Measurements from ENCODE around the gene AFG3L2.

DNA sequence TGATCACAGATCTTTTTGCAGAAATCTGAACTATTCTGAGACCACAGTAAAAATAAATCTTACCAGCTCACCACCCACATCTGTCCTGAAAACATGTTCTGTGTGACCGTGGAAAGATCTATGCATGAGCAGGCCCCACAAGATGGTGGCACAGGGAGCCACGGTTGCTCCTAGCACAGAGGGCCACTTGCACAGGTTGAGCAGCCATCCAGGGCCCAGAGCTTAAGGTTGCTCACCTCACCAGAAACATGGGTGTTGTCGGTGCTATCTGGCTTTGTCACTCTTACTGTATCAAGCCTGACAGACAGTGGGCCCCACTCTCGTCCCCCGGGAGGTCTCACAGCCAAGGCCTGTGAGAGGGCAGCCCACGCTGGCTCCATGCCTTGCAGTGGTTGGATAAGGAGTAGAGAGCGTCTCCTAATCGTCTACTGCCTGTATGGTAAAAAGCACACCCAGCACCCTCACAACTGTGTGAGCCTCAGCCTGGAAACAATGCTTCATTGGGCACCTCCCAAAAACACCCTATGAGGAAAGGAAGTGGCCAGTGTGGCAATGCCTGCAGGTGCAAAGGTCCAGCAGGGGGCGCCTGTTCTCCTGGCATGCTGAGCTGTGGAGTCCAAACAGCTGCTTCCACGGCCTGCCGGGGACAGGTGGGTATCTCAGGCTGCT, 49.4 kb downstream of the AFG3L2 start:
- TF ChIP-seq, protein P1, sequence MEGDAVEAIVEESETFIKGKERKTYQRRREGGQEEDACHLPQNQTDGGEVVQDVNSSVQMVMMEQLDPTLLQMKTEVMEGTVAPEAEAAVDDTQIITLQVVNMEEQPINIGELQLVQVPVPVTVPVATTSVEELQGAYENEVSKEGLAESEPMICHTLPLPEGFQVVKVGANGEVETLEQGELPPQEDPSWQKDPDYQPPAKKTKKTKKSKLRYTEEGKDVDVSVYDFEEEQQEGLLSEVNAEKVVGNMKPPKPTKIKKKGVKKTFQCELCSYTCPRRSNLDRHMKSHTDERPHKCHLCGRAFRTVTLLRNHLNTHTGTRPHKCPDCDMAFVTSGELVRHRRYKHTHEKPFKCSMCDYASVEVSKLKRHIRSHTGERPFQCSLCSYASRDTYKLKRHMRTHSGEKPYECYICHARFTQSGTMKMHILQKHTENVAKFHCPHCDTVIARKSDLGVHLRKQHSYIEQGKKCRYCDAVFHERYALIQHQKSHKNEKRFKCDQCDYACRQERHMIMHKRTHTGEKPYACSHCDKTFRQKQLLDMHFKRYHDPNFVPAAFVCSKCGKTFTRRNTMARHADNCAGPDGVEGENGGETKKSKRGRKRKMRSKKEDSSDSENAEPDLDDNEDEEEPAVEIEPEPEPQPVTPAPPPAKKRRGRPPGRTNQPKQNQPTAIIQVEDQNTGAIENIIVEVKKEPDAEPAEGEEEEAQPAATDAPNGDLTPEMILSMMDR (IDR thresholded peaks at IDR 0.05), result peak in 3 of 4 experiments; percentile 42 to 63 (median 52)
- TF ChIP-seq EP300 (IDR thresholded peaks at IDR 0.05) (no peak), POLR2A (IDR thresholded peaks at IDR 0.05) (no peak), POLR2AphosphoS5 (IDR thresholded peaks at IDR 0.05) (peak in 2 of 4 donors; percentile 27 to 29)

Data from sigmoid colon (tissue), 4 donors.